H1 (cell line): ENCODE data around the gene SHISA6. TPM values are rescaled to one million over a fixed set of nuclear protein-coding genes. Genes with fewer than 3 reads are reported as not detected.

ENCODE experiments used
- CTCF ChIA-PET: fragments of 300-600 bp; sonication (Branson Sonifier 250); formaldehyde crosslinking; loops from one replicate; lab custom pipeline; 2021; ENCODE audit not compliant: partially characterized antibody; lab: Charles Lee
- POLR2A ChIA-PET: fragments of 300-600 bp; sonication (Branson Sonifier 250); formaldehyde crosslinking; loops from one replicate; lab custom pipeline; 2021; ENCODE audit warnings: inconsistent platforms; ENCODE audit not compliant: partially characterized antibody; lab: Charles Lee
- DNase-seq, 2 experiments: peaks; one replicate each; pipeline versions ENCODE4 v3.0.0 to v3.0.0-alpha.2; 2010 to 2022; ENCODE audit warnings: low spot score in 2 of 2, low read depth in 1 of 2, mixed read lengths in 1 of 2
- FAIRE-seq: peaks from 2 replicates; lab custom pipeline; 2011; peaks lifted over from hg19 to GRCh38; lab: Jason Lieb, UNC
- H2AFZ ChIP-seq: 2 replicates; pipeline ENCODE4 v1.8.1; 2012; ENCODE audit warnings: low read length, inconsistent platforms
- H2AK5ac ChIP-seq: 2 replicates; pipeline ENCODE4 v1.6.1; 2013; ENCODE audit warnings: low read depth, low read length
- H2BK120ac ChIP-seq: replicated peaks from 2 replicates; pipeline ENCODE3; 2013; ENCODE audit warnings: low read depth, low read length, inconsistent platforms
- H2BK12ac ChIP-seq: 2 replicates; pipeline ENCODE4 v1.6.1; 2013; ENCODE audit warnings: low read depth, low read length
- H2BK15ac ChIP-seq: 2 replicates; pipeline ENCODE4 v1.6.1; 2013; ENCODE audit warnings: low read length
- H2BK20ac ChIP-seq: 2 replicates; pipeline ENCODE4 v1.6.1; 2013; ENCODE audit warnings: low read length
- H2BK5ac ChIP-seq: 2 replicates; pipeline ENCODE4 v1.6.1; 2013; ENCODE audit warnings: low read depth, low read length
- H3K14ac ChIP-seq: 2 replicates; pipeline ENCODE4 v1.6.1; 2013; ENCODE audit warnings: inconsistent platforms; ENCODE audit not compliant: insufficient read length
- H3K18ac ChIP-seq: 2 replicates; pipeline ENCODE4 v1.6.1; 2013; ENCODE audit warnings: low read length; ENCODE audit errors: extremely low read depth
- H3K23ac ChIP-seq: 2 replicates; pipeline ENCODE4 v1.6.1; 2013; ENCODE audit warnings: inconsistent platforms; ENCODE audit not compliant: insufficient read length
- H3K23me2 ChIP-seq: 2 replicates; pipeline ENCODE4 v1.6.1; 2013; ENCODE audit warnings: low read depth, low read length
- H3K27ac ChIP-seq: 2 replicates; pipeline ENCODE4 v1.6.1; 2011; ENCODE audit warnings: low read depth, low read length, inconsistent platforms
- H3K27me3 ChIP-seq, 4 experiments: replicated peaks in 1 of 4; 1 replicate in 1 of 4; 2 replicates in 3 of 4; pipeline versions ENCODE4 v1.6.1 to v1.8.1; 2011 to 2013; ENCODE audit warnings: low read length in 3 of 4, mild to moderate bottlenecking in 3 of 4, inconsistent platforms in 2 of 4, mixed read lengths in 2 of 4, moderate library complexity in 1 of 4; ENCODE audit not compliant: control insufficient read depth in 3 of 4, insufficient read depth in 3 of 4; ENCODE audit errors: extremely low read depth in 1 of 4
- H3K36me3 ChIP-seq, 4 experiments: 2 replicates each; pipeline versions ENCODE4 v1.6.1 to v1.8.1; 2011 to 2013; ENCODE audit warnings: mild to moderate bottlenecking in 4 of 4, low read length in 3 of 4, moderate library complexity in 2 of 4, control low read depth in 1 of 4, inconsistent platforms in 1 of 4; ENCODE audit not compliant: insufficient read depth in 4 of 4, control insufficient read depth in 2 of 4
- H3K4ac ChIP-seq: replicated peaks from 2 replicates; pipeline ENCODE3; 2013; ENCODE audit warnings: low read length, low read depth, mixed read lengths, inconsistent platforms; ENCODE audit not compliant: insufficient read length
- H3K4me1 ChIP-seq, 4 experiments: replicated peaks in 1 of 4; 1 replicate in 1 of 4; 2 replicates in 3 of 4; pipeline versions ENCODE4 v1.6.1 to v1.8.1; 2011 to 2013; ENCODE audit warnings: low read length in 3 of 4, inconsistent platforms in 2 of 4, mixed read lengths in 1 of 4; ENCODE audit not compliant: insufficient read depth in 4 of 4, control insufficient read depth in 3 of 4
- H3K4me2 ChIP-seq, 2 experiments: 2 replicates each; pipeline versions ENCODE4 v1.6.1 to v1.8.1; 2011 to 2013; ENCODE audit warnings: low read depth in 2 of 2, low read length in 2 of 2, control low read depth in 1 of 2, inconsistent platforms in 1 of 2, mild to moderate bottlenecking in 1 of 2; ENCODE audit not compliant: insufficient read depth in 1 of 2
- H3K4me3 ChIP-seq, 4 experiments: fragments of 200-600, 300-600 bp in 1 of 4; sonication (generic), shearing (Covaris generic), sonication (Bioruptor Twin) in 1 of 4; 2 replicates each; pipeline versions ENCODE4 v1.5.1 to v1.8.1; 2011 to 2016; ENCODE audit warnings: low read length in 4 of 4, low read depth in 3 of 4, control low read depth in 2 of 4, inconsistent platforms in 2 of 4, mild to moderate bottlenecking in 2 of 4, mixed read lengths in 1 of 4, moderate library complexity in 1 of 4; ENCODE audit not compliant: insufficient read depth in 2 of 4; ENCODE audit errors: extremely low read depth in 1 of 4
- H3K56ac ChIP-seq: replicated peaks from 2 replicates; pipeline ENCODE3; 2013; ENCODE audit warnings: low read depth, mild to moderate bottlenecking, mixed read lengths, low read length, inconsistent platforms; ENCODE audit not compliant: insufficient read length
- H3K79me1 ChIP-seq: 2 replicates; pipeline ENCODE4 v1.6.1; 2013; ENCODE audit warnings: low read depth, low read length, control low read depth
- H3K79me2 ChIP-seq, 2 experiments: 2 replicates each; pipeline versions ENCODE4 v1.6.1 to v1.8.1; 2012 to 2013; ENCODE audit warnings: low read length in 2 of 2, mild to moderate bottlenecking in 2 of 2, inconsistent platforms in 1 of 2; ENCODE audit not compliant: insufficient read depth in 2 of 2, control insufficient read depth in 1 of 2
- H3K9ac ChIP-seq, 4 experiments: replicated peaks in 1 of 4; 1 replicate in 1 of 4; 2 replicates in 3 of 4; pipeline versions ENCODE4 v1.6.1 to v1.8.1; 2011 to 2013; ENCODE audit warnings: low read depth in 3 of 4, low read length in 3 of 4, control low read depth in 2 of 4, mild to moderate bottlenecking in 2 of 4, moderate library complexity in 2 of 4, inconsistent platforms in 1 of 4; ENCODE audit errors: extremely low read depth in 1 of 4
- H3K9me3 ChIP-seq, 2 experiments: 2 replicates each; pipeline versions ENCODE4 v1.6.1 to v1.8.1; 2012 to 2013; ENCODE audit warnings: mild to moderate bottlenecking in 2 of 2, moderate library complexity in 2 of 2, control low read depth in 1 of 2, inconsistent platforms in 1 of 2, low read depth in 1 of 2, low read length in 1 of 2, mixed read lengths in 1 of 2; ENCODE audit not compliant: insufficient read depth in 2 of 2
- H4K20me1 ChIP-seq, 2 experiments: replicated peaks in 1 of 2; 2 replicates each; pipeline versions ENCODE3 to v1.8.1; 2011 to 2013; ENCODE audit warnings: inconsistent platforms in 2 of 2, low read length in 2 of 2, mild to moderate bottlenecking in 1 of 2; ENCODE audit not compliant: insufficient read depth in 2 of 2, control insufficient read depth in 1 of 2
- H4K5ac ChIP-seq: 2 replicates; pipeline ENCODE4 v1.6.1; 2013; ENCODE audit warnings: low read length, low read depth, mixed read lengths, inconsistent platforms; ENCODE audit not compliant: insufficient read length
- H4K8ac ChIP-seq: 2 replicates; pipeline ENCODE4 v1.8.0; 2013; ENCODE audit warnings: mild to moderate bottlenecking, moderate library complexity, low read length, inconsistent platforms; ENCODE audit not compliant: insufficient read depth; ENCODE audit errors: extremely low read depth
- H4K91ac ChIP-seq: replicated peaks from 2 replicates; pipeline ENCODE3; 2013; ENCODE audit warnings: low read length, mixed read lengths, inconsistent platforms; ENCODE audit not compliant: insufficient read length
- ATF3 ChIP-seq: IDR thresholded peaks from 2 replicates; pipeline ENCODE4 v1.6.1; 2011; ENCODE audit warnings: low read depth, mild to moderate bottlenecking, low read length; ENCODE audit not compliant: insufficient read depth
- CHD2 ChIP-seq: IDR thresholded peaks from 2 replicates; pipeline ENCODE4 v1.6.1; 2012; ENCODE audit warnings: low read length, improper control_type of control experiment
- CREB1 ChIP-seq: IDR thresholded peaks from 2 replicates; pipeline ENCODE4 v1.6.1; 2012; ENCODE audit warnings: inconsistent platforms
- CTBP2 ChIP-seq: IDR thresholded peaks from 2 replicates; pipeline ENCODE4 v1.7.0; 2011; ENCODE audit warnings: borderline replicate concordance, mild to moderate bottlenecking, moderate library complexity, mixed read lengths, low read length; ENCODE audit not compliant: insufficient read depth, insufficient read length
- EP300 ChIP-seq, 2 experiments: IDR thresholded peaks; 1 replicate in 1 of 2; 2 replicates in 1 of 2; pipeline ENCODE4 v1.6.1; 2011 to 2012; ENCODE audit warnings: low read depth in 2 of 2, low read length in 2 of 2, mild to moderate bottlenecking in 2 of 2, borderline replicate concordance in 1 of 2, inconsistent platforms in 1 of 2, moderate library complexity in 1 of 2
- KDM5A ChIP-seq: fragments of 200-600 bp; IDR thresholded peaks from 2 replicates; pipeline ENCODE4 v1.7.1; 2012; ENCODE audit warnings: mild to moderate bottlenecking, low read length, inconsistent platforms, mixed read lengths
- POLR2A ChIP-seq, 2 experiments: IDR thresholded peaks; 1 replicate in 1 of 2; 2 replicates in 1 of 2; pipeline ENCODE4 v1.6.1; 2011; ENCODE audit warnings: low read depth in 2 of 2, low read length in 2 of 2, mild to moderate bottlenecking in 2 of 2; ENCODE audit errors: control extremely low read depth in 1 of 2
- SP2 ChIP-seq: IDR thresholded peaks from 2 replicates; pipeline ENCODE4 v1.6.1; 2012; ENCODE audit warnings: mild to moderate bottlenecking, low read length, inconsistent platforms
- YY1 ChIP-seq: IDR thresholded peaks from 2 replicates; pipeline ENCODE4 v1.6.1; 2011; ENCODE audit warnings: low read depth, mild to moderate bottlenecking, low read length
- WGBS, 2 experiments: shearing (Covaris generic) in 1 of 2; methylation state at CpG; one replicate each; pipeline versions ENCODE4 v1.1.6 to v1.1.7; 2013 to 2015; ENCODE audit warnings: low lambda C conversion rate in 2 of 2, mixed read lengths in 2 of 2, inconsistent platforms in 1 of 2, low coverage in 1 of 2, missing lambda C conversion rate in 1 of 2; ENCODE audit not compliant: insufficient replicate concordance in 2 of 2, insufficient coverage in 1 of 2, insufficient read length in 1 of 2; ENCODE audit errors: extremely low coverage in 1 of 2, missing lambda C conversion rate in 1 of 2; 5-methylcytosine and 5-hydroxymethylcytosine counted together
- polyA plus RNA-seq, 7 experiments: library from polyadenylated mRNA; depleted of rRNA in 3 of 7; stranded (reverse) in 5 of 7; unstranded in 2 of 7; fragments of >200 nt in 5 of 7; fragments of 200-250 nt in 2 of 7; gene quantifications; 1 replicate in 5 of 7; 2 replicates in 1 of 7; 4 replicates in 1 of 7; pipeline versions ENCODE4 v1.2.1 to v1.2.3, GENCODE V29; 2011 to 2013; ENCODE audit warnings: missing spikeins in 2 of 7, mixed read lengths in 2 of 7
- total RNA-seq: library from RNA; stranded (reverse); fragmentation: NEBNext Ultra II Directional; extraction: Animal tissue kit (Norgen Biotek cat#: 25700); gene quantifications from 2 replicates; pipeline ENCODE4 v1.2.1, GENCODE V29; 2021
- TF ChIP-seq, protein P1 (sequence below), 3 experiments: IDR thresholded peaks; 1 replicate in 2 of 3; 2 replicates in 1 of 3; pipeline versions ENCODE4 v1.5.1 to v1.6.1; 2011; ENCODE audit warnings: low read length in 3 of 3, mild to moderate bottlenecking in 3 of 3, inconsistent platforms in 2 of 3, low read depth in 1 of 3, moderate library complexity in 1 of 3; ENCODE audit not compliant: insufficient read depth in 1 of 3; ENCODE audit errors: control extremely low read depth in 1 of 3
- TF ChIP-seq, protein P2 (sequence below): IDR thresholded peaks from 2 replicates; pipeline ENCODE4 v1.6.1; 2012; ENCODE audit warnings: inconsistent platforms

SHISA6 gene
- total and polyA plus RNA-seq, 2 of the 8 experiments (the other 6 are each of a cell fraction or from before 2014, with no cell fraction given) = 2.9 to 4.8 TPM

GRCh38 chr17:11550431-11550830, 309.4 kb downstream of the SHISA6 start:
- whole genome bisulfite sequencing, 2 experiments = 91% methylated on average over 2 of the region's 2 CpGs; no CpG with 5 or more reads in 1 of the 2 experiments
- Histone ChIP-seq H3K27ac (no peak overlapping the region), H2BK5ac (no peak overlapping the region), H3K9me3 (no peaks in the 10 kb centered on the region), H2BK12ac (no peak overlapping the region), H3K4me1 (no peaks in the 10 kb centered on the region), H2AFZ (no peak overlapping the region), H2BK20ac (no peak overlapping the region), H3K23me2 (no peaks in the 10 kb centered on the region; the same call in 1 of the 2 replicates), H3K14ac (no peak overlapping the region), H3K56ac (no peak overlapping the region), H4K20me1 (no peaks in the 10 kb centered on the region), H4K8ac (no peak overlapping the region), H4K5ac (no peak overlapping the region), H4K91ac (no peak overlapping the region), H3K9ac (no peak overlapping the region), H3K27me3 (no peaks in the 10 kb centered on the region), H2BK120ac (no peak overlapping the region), H2BK15ac (no peak overlapping the region), H3K4me2 (no peak overlapping the region), H3K79me1 (no peaks in the 10 kb centered on the region), H3K36me3 (no peaks in the 10 kb centered on the region), H2AK5ac (no peak overlapping the region), H3K23ac (no peak overlapping the region), H3K18ac (no peak overlapping the region), H3K79me2 (no peaks in the 10 kb centered on the region), H3K4me3 (no peak overlapping the region), H3K4ac (no peak overlapping the region)
- ChIA-PET POLR2A (no interaction called here), CTCF (interaction anchor here (0.6 to 1.1 kb wide), 2 partner anchors 15 to 95 kb away, joined by 3 read pairs; no protein-coding TSS in a partner anchor)
- TF ChIP-seq ATF3 = no peak
- TF ChIP-seq, protein P1, sequence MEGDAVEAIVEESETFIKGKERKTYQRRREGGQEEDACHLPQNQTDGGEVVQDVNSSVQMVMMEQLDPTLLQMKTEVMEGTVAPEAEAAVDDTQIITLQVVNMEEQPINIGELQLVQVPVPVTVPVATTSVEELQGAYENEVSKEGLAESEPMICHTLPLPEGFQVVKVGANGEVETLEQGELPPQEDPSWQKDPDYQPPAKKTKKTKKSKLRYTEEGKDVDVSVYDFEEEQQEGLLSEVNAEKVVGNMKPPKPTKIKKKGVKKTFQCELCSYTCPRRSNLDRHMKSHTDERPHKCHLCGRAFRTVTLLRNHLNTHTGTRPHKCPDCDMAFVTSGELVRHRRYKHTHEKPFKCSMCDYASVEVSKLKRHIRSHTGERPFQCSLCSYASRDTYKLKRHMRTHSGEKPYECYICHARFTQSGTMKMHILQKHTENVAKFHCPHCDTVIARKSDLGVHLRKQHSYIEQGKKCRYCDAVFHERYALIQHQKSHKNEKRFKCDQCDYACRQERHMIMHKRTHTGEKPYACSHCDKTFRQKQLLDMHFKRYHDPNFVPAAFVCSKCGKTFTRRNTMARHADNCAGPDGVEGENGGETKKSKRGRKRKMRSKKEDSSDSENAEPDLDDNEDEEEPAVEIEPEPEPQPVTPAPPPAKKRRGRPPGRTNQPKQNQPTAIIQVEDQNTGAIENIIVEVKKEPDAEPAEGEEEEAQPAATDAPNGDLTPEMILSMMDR (IDR thresholded peaks at IDR 0.05; ENCODE audit: control extremely low read depth in 1 of 3, insufficient read depth in 1 of 3, low read depth in 1 of 3, low read length in 3 of 3) = no peak
- no peak for TF ChIP-seq POLR2A (IDR thresholded peaks at IDR 0.05; ENCODE audit: control extremely low read depth in 1 of 2, low read depth in 2 of 2, low read length in 2 of 2)
- TF ChIP-seq KDM5A = no peak
- TF ChIP-seq, protein P2, sequence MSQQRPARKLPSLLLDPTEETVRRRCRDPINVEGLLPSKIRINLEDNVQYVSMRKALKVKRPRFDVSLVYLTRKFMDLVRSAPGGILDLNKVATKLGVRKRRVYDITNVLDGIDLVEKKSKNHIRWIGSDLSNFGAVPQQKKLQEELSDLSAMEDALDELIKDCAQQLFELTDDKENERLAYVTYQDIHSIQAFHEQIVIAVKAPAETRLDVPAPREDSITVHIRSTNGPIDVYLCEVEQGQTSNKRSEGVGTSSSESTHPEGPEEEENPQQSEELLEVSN = no peak
- TF ChIP-seq YY1 = no peak
- TF ChIP-seq EP300 (IDR thresholded peaks at IDR 0.05; ENCODE audit: borderline replicate concordance in 1 of 2, low read depth in 2 of 2, low read length in 2 of 2) = no peak
- no peak for TF ChIP-seq CREB1
- TF ChIP-seq CHD2 = no peak
- no peak for TF ChIP-seq CTBP2
- no peak for TF ChIP-seq SP2
- no peak for DNase-seq
- no peak for FAIRE-seq
